ENCODE results near the gene OR5D14. TPM values are rescaled to one million over a fixed set of nuclear protein-coding genes. Genes with fewer than 3 reads are reported as not detected.

Gene OR5D14
- polyA plus RNA-seq, 4 donors: not detected

Other genes with a start within 250 kb of the OR5D14 start
- not detected for gene OR4C15, start 241.1 kb upstream of the OR5D14 start, polyA plus RNA-seq
- gene OR4C16, start 223.4 kb upstream of the OR5D14 start, polyA plus RNA-seq: not detected
- not detected for gene OR4C11, start 187.9 kb upstream of the OR5D14 start, polyA plus RNA-seq
- gene OR4P4, start 160.4 kb upstream of the OR5D14 start, polyA plus RNA-seq: not detected
- gene OR4S2, start 147.2 kb upstream of the OR5D14 start, polyA plus RNA-seq: not detected
- not detected for gene OR4C6, start 133.4 kb upstream of the OR5D14 start, polyA plus RNA-seq
- not detected for gene OR5D13, start 22.1 kb upstream of the OR5D14 start, polyA plus RNA-seq
- not detected for gene OR5L1, start 15.8 kb downstream of the OR5D14 start, polyA plus RNA-seq
- not detected for gene OR5D18, start 24.1 kb downstream of the OR5D14 start, polyA plus RNA-seq
- not detected for gene OR5L2, start 31.7 kb downstream of the OR5D14 start, polyA plus RNA-seq
- not detected for gene OR5D16, start 43.2 kb downstream of the OR5D14 start, polyA plus RNA-seq
- gene TRIM51, start 87.7 kb downstream of the OR5D14 start, polyA plus RNA-seq: not detected
- not detected for gene OR5W2, start 119.0 kb downstream of the OR5D14 start, polyA plus RNA-seq
- not detected for gene OR5I1, start 140.8 kb downstream of the OR5D14 start, polyA plus RNA-seq
- gene OR10AG1, start 174.4 kb downstream of the OR5D14 start, polyA plus RNA-seq: not detected
- gene OR5F1, start 199.1 kb downstream of the OR5D14 start, polyA plus RNA-seq: not detected
- not detected for gene OR5AS1, start 232.1 kb downstream of the OR5D14 start, polyA plus RNA-seq